ENCODE results near the gene EPAS1. TPM values are rescaled to one million over a fixed set of nuclear protein-coding genes. Genes with fewer than 3 reads are reported as not detected.

Gene EPAS1
- total and polyA plus RNA-seq, 2 of the 8 experiments (the other 6 are each of a cell fraction or from before 2014, with no cell fraction given): 2.0 to 4.9 TPM

DNA sequence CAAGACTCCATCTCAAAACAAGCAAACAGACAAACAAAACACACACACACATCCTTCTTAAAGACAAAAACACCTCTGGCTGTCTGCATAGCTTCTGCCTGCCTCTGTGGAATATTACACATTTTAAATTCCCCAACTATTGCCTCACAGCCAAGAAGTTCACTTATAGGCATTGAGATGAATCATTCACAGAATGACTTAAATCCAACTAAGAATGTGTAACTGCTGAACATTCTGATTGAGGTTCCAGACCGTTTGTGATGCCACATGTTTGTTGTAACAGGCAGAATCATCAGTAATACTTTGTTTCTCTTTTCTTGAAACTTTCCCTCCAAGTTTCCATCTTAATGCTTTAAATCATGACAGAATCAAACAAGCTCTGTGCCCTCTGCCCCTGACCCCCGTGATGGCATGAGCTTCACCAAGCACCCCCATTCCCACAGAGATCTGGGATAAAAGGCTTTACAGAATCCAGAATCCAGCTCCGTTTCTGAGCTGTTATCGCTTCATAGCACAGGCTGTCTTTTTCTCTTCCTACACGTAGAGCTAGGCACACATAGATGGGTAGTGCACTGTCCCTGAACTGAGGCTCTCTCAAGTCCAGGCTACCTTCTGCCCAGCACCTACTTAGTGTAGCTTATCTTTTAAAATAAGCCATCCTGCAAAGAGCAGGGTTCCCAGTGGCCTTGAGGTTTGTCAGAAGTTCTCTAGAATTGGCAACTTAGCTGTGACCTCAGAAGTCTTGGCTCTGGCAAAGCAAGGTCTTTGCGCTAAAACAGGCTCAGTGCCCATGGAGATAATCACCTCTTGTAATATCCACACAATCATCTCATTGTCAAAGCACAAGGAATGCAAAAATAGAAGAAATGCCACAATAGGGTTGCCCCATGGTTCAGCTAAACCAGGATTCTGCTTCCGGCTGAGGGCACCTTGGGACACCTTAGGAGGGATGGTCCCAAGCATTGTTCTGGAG is 32.9 kb downstream of the EPAS1 start (continued):
- no peak for TF ChIP-seq EP300 (IDR thresholded peaks at IDR 0.05; ENCODE audit: borderline replicate concordance in 1 of 2, low read depth in 2 of 2, low read length in 2 of 2)
- TF ChIP-seq, protein P1, sequence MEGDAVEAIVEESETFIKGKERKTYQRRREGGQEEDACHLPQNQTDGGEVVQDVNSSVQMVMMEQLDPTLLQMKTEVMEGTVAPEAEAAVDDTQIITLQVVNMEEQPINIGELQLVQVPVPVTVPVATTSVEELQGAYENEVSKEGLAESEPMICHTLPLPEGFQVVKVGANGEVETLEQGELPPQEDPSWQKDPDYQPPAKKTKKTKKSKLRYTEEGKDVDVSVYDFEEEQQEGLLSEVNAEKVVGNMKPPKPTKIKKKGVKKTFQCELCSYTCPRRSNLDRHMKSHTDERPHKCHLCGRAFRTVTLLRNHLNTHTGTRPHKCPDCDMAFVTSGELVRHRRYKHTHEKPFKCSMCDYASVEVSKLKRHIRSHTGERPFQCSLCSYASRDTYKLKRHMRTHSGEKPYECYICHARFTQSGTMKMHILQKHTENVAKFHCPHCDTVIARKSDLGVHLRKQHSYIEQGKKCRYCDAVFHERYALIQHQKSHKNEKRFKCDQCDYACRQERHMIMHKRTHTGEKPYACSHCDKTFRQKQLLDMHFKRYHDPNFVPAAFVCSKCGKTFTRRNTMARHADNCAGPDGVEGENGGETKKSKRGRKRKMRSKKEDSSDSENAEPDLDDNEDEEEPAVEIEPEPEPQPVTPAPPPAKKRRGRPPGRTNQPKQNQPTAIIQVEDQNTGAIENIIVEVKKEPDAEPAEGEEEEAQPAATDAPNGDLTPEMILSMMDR (IDR thresholded peaks at IDR 0.05; ENCODE audit: control extremely low read depth in 1 of 3, insufficient read depth in 1 of 3, low read depth in 1 of 3, low read length in 3 of 3): no peak
- TF ChIP-seq KDM1A (IDR thresholded peaks at IDR 0.05; ENCODE audit: borderline replicate concordance, low read length): no peak
- no peak for TF ChIP-seq SIRT6 (IDR thresholded peaks at IDR 0.05; ENCODE audit: low read length)
- no peak for TF ChIP-seq RAD21 (IDR thresholded peaks at IDR 0.05 in 1 of 2, conservative IDR thresholded peaks at IDR 0.05 in 1 of 2; ENCODE audit: low read depth in 2 of 2, low read length in 2 of 2)
- no peak for TF ChIP-seq SP2 (IDR thresholded peaks at IDR 0.05; ENCODE audit: low read length)
- TF ChIP-seq CTBP2 (IDR thresholded peaks at IDR 0.05; ENCODE audit: borderline replicate concordance, insufficient read depth, insufficient read length, low read length): no peak
- TF ChIP-seq EGR1 (IDR thresholded peaks at IDR 0.05; ENCODE audit: borderline replicate concordance, low read depth, low read length): no peak
